ENCODE measurements around the gene SERINC3.

The SERINC3 gene

DNA sequence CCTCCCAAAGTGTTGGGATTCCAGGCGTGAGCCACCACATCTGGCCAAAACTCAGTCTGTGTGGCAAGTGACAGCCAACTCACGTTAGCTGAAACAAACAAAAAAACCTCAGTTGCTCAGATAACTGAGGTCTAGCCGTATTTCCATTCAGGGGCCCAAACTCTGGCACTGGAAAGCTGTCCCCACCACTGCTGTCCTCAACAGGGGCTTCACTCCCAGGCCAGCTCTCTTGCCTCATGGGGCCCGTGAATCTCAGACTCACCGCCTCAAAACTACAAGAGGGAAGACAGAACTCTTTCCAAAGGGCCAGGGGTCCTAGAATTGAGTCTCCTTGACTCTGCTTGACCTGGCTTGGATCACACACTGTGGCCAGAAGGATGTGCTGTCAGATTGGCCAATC, 38.8 kb downstream of the SERINC3 start:
- DNase-seq (ENCODE audit: low spot score) = no peak
- in situ Hi-C loops (cut with MboI; ENCODE audit: low sequenced_read_pairs, unreplicated experiment) = no loop called here
- TF ChIP-seq, protein P1, sequence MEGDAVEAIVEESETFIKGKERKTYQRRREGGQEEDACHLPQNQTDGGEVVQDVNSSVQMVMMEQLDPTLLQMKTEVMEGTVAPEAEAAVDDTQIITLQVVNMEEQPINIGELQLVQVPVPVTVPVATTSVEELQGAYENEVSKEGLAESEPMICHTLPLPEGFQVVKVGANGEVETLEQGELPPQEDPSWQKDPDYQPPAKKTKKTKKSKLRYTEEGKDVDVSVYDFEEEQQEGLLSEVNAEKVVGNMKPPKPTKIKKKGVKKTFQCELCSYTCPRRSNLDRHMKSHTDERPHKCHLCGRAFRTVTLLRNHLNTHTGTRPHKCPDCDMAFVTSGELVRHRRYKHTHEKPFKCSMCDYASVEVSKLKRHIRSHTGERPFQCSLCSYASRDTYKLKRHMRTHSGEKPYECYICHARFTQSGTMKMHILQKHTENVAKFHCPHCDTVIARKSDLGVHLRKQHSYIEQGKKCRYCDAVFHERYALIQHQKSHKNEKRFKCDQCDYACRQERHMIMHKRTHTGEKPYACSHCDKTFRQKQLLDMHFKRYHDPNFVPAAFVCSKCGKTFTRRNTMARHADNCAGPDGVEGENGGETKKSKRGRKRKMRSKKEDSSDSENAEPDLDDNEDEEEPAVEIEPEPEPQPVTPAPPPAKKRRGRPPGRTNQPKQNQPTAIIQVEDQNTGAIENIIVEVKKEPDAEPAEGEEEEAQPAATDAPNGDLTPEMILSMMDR (IDR thresholded peaks at IDR 0.05; ENCODE audit: borderline replicate concordance, control extremely low read depth, extremely low read depth, insufficient read depth, missing control alignments) = no peak

DNA sequence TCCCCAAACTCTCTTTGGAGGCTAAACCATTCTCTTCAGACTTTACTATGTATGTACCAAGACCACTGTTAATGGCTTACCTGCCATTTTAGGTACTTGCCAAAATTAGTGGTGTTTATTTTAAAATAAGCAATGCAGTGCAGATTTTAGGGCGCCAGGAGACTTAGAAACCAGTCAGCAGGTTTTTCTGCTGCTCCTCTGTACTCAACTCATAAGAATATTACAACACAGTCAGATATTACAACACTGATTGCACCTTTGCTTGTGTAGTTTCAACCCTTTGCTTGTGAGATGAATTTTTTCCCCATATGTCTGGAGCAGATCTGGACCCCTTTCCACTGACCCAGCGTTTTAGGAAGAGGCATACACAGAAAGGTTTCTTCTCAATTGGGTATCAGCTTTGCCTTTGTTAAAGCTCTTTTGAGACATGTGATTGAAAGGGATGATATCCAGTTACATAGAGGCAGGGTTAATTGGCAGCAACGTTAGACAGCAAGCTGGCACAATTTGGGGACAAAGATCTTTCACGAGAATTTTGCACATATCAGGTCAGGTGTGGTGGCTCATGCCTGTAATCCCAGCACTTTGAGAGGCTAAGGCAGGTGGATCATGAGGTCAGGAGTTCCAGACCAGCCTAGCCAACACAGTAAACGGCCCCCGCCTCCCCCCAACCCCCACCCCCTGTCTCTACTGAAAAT, 40.0 kb downstream of the SERINC3 start:
- no peak for DNase-seq (ENCODE audit: low spot score)
- TF ChIP-seq, protein P1 (IDR thresholded peaks at IDR 0.05; ENCODE audit: borderline replicate concordance, control extremely low read depth, extremely low read depth, insufficient read depth, missing control alignments) = no peak
- in situ Hi-C loops (cut with MboI; ENCODE audit: low sequenced_read_pairs, unreplicated experiment) = no loop called here

- DNase-seq (ENCODE audit: low spot score) = no peak
- in situ Hi-C loops (cut with MboI; ENCODE audit: low sequenced_read_pairs, unreplicated experiment) = no loop called here
- TF ChIP-seq, protein P1 (IDR thresholded peaks at IDR 0.05; ENCODE audit: borderline replicate concordance, control extremely low read depth, extremely low read depth, insufficient read depth, missing control alignments) = no peak
These were observed 41.8 kb downstream of the SERINC3 start for GRCh38 chr20:44480097-44480496.

- in situ Hi-C loops (cut with MboI; ENCODE audit: low sequenced_read_pairs, unreplicated experiment) = no loop called here
- peak; percentile 37 for DNase-seq (ENCODE audit: low spot score)
- TF ChIP-seq, protein P1 (IDR thresholded peaks at IDR 0.05; ENCODE audit: borderline replicate concordance, control extremely low read depth, extremely low read depth, insufficient read depth, missing control alignments) = no peak
These were observed 42.2 kb downstream of the SERINC3 start for GRCh38 chr20:44479643-44480042.

- no peak for DNase-seq (ENCODE audit: low spot score)
- TF ChIP-seq, protein P1 (IDR thresholded peaks at IDR 0.05; ENCODE audit: borderline replicate concordance, control extremely low read depth, extremely low read depth, insufficient read depth, missing control alignments) = no peak
- in situ Hi-C loops (cut with MboI; ENCODE audit: low sequenced_read_pairs, unreplicated experiment) = no loop called here
These were observed 43.7 kb downstream of the SERINC3 start for GRCh38 chr20:44478206-44478605.

GRCh38 chr20:44477151-44477550, 44.7 kb downstream of the SERINC3 start:
- TF ChIP-seq, protein P1 (IDR thresholded peaks at IDR 0.05; ENCODE audit: borderline replicate concordance, control extremely low read depth, extremely low read depth, insufficient read depth, missing control alignments) = no peak
- in situ Hi-C loops (cut with MboI; ENCODE audit: low sequenced_read_pairs, unreplicated experiment) = no loop called here

More at GRCh38 chr20:44477151-44477550, 44.7 kb downstream of the SERINC3 start:
- DNase-seq (ENCODE audit: low spot score) = no peak

All from GM13976 (cell line).